RWPE2 (cell line): Measurements from ENCODE around the gene CD200.

Experiments
- ATAC-seq: fragments of 200-7000 bp; cut with Tn5 transposase; 3 replicates; pipeline ENCODE4 v1.9.1; 2021; ENCODE audit warnings: low read depth
- DNase-seq: peaks from one replicate; pipeline ENCODE4 v3.0.0-alpha.2; 2020; ENCODE audit warnings: low spot score
- H3K27ac ChIP-seq: fragments of 450-650 bp; 2 replicates; pipeline ENCODE4 v1.5.1; 2017; ENCODE audit warnings: mild to moderate bottlenecking; ENCODE audit not compliant: poor library complexity, severe bottlenecking
- H3K27me3 ChIP-seq: fragments of 250-450 bp; sonication (Bioruptor Pico); 2 replicates; pipeline ENCODE4 v1.5.1; 2021; ENCODE audit warnings: mild to moderate bottlenecking, moderate library complexity; ENCODE audit not compliant: insufficient read depth, poor library complexity, severe bottlenecking
- H3K36me3 ChIP-seq: fragments of 250-450 bp; sonication (Bioruptor Pico); 2 replicates; pipeline ENCODE4 v1.5.1; 2020; ENCODE audit warnings: low read depth, mild to moderate bottlenecking, moderate library complexity
- H3K4me1 ChIP-seq: fragments of 250-450 bp; sonication (Bioruptor Pico); 2 replicates; pipeline ENCODE4 v1.5.1; 2021; ENCODE audit warnings: mild to moderate bottlenecking, moderate library complexity; ENCODE audit not compliant: insufficient read depth, poor library complexity, severe bottlenecking
- H3K4me3 ChIP-seq: fragments of 250-450 bp; sonication (Bioruptor Pico); 2 replicates; pipeline ENCODE4 v1.5.1; 2021; ENCODE audit warnings: mild to moderate bottlenecking, moderate library complexity; ENCODE audit not compliant: severe bottlenecking
- H3K9me3 ChIP-seq: fragments of 250-450 bp; sonication (Bioruptor Pico); 2 replicates; pipeline ENCODE4 v1.5.1; 2021; ENCODE audit warnings: mild to moderate bottlenecking, moderate library complexity; ENCODE audit not compliant: severe bottlenecking
- CTCF ChIP-seq: fragments of 450-650 bp; IDR thresholded peaks from one replicate; pipeline ENCODE4 v1.5.1; 2017; ENCODE audit warnings: mild to moderate bottlenecking, moderate library complexity; ENCODE audit not compliant: poor library complexity, severe bottlenecking

CD200 gene

GRCh38 chr3:112382543-112383160, 49.7 kb downstream of the CD200 start:
- H3K4me3 ChIP-seq = no peak overlapping the region
- peaks cover 20% of the 10 kb centered on the region for H3K4me1 ChIP-seq
- no peaks in the 10 kb centered on the region for H3K9me3 ChIP-seq
- no peaks in the 10 kb centered on the region for H3K36me3 ChIP-seq
- ATAC-seq (no peak), DNase-seq (no peak)
- H3K27ac ChIP-seq = no peak overlapping the region
- no peak for TF ChIP-seq CTCF
- no peaks in the 10 kb centered on the region for H3K27me3 ChIP-seq

- no peak overlapping the region for H3K4me3 ChIP-seq
- ATAC-seq (no peak), DNase-seq (no peak)
- H3K9me3 ChIP-seq = no peaks in the 10 kb centered on the region
- no peaks in the 10 kb centered on the region for H3K4me1 ChIP-seq
- no peak overlapping the region for H3K27ac ChIP-seq
- TF ChIP-seq CTCF = no peak
- H3K36me3 ChIP-seq = no peaks in the 10 kb centered on the region
- no peaks in the 10 kb centered on the region for H3K27me3 ChIP-seq
Observed at GRCh38 chr3:112384769-112385168, 51.8 kb downstream of the CD200 start.

GRCh38 chr3:112388972-112389371, 56.0 kb downstream of the CD200 start:
- Histone ChIP-seq H3K4me1 (peaks cover 21% of the 10 kb centered on the region), H3K27me3 (no peaks in the 10 kb centered on the region), H3K9me3 (peaks cover 3% of the 10 kb centered on the region), H3K4me3 (no peak overlapping the region), H3K36me3 (no peaks in the 10 kb centered on the region), H3K27ac (no peak overlapping the region)
- DNase-seq (no peak), ATAC-seq (no peak)
- TF ChIP-seq CTCF = no peak

- Histone ChIP-seq H3K4me1 (peaks cover 21% of the 10 kb centered on the region), H3K27ac (peak overlapping the region; percentile 89), H3K36me3 (no peaks in the 10 kb centered on the region), H3K27me3 (no peaks in the 10 kb centered on the region), H3K9me3 (peaks cover 3% of the 10 kb centered on the region), H3K4me3 (no peak overlapping the region)
- DNase-seq (no peak), ATAC-seq (no peak)
- no peak for TF ChIP-seq CTCF
Observed at GRCh38 chr3:112389961-112390360, 57.0 kb downstream of the CD200 start.
